SK-N-SH (cell line): Measurements from ENCODE around the gene SCAPER. TPM values are rescaled to one million over a fixed set of nuclear protein-coding genes. Genes with fewer than 3 reads are reported as not detected.

ENCODE experiments used
- CTCF ChIA-PET: fragments of 300-600, 350-600 bp; formaldehyde crosslinking; extraction: SDS; loops from one replicate; lab custom pipeline; 2021; lab: Yijun Ruan, JAX
- POLR2A ChIA-PET: fragments of 350-600 bp; sonication (Branson Sonifier 250); formaldehyde crosslinking; extraction: SDS; loops from one replicate; lab custom pipeline; 2020; ENCODE audit warnings: antibody characterized with exemption, inconsistent platforms; lab: Yijun Ruan, JAX
- DNase-seq: peaks from one replicate; pipeline ENCODE4 v3.0.0; 2012
- H2AFZ ChIP-seq: fragments of 200-600 bp; sonication (generic); 2 replicates; pipeline ENCODE4 v1.8.1; 2016; ENCODE audit warnings: antibody characterized with exemption, mild to moderate bottlenecking, low read depth
- H3F3A ChIP-seq: fragments of 200-600 bp; sonication (generic); replicated peaks from 2 replicates; pipeline ENCODE3; 2016; ENCODE audit warnings: antibody characterized with exemption, mild to moderate bottlenecking; ENCODE audit not compliant: insufficient read depth
- H3K27ac ChIP-seq, 2 experiments: fragments of 200-500 bp in 1 of 2; fragments of 200-600 bp in 1 of 2; sonication (Bioruptor generic) in 1 of 2; sonication (generic), shearing (Covaris generic) in 1 of 2; 2 replicates each; pipeline versions ENCODE4 v1.5.1 to v1.6.1; 2014 to 2016; ENCODE audit warnings: low read depth in 2 of 2, inconsistent platforms in 1 of 2, low read length in 1 of 2, mild to moderate bottlenecking in 1 of 2, mixed read lengths in 1 of 2
- H3K27me3 ChIP-seq: fragments of 200-600 bp; sonication (generic), shearing (Covaris generic); 2 replicates; pipeline ENCODE4 v1.6.1; 2016; ENCODE audit warnings: mixed run types; ENCODE audit not compliant: insufficient read depth
- H3K36me3 ChIP-seq, 2 experiments: fragments of 200-500 bp in 1 of 2; fragments of 200-600 bp in 1 of 2; sonication (Bioruptor generic) in 1 of 2; sonication (generic) in 1 of 2; replicated peaks in 1 of 2; 2 replicates each; pipeline versions ENCODE3 to v1.5.1; 2014 to 2016; ENCODE audit warnings: low read length in 1 of 2, mild to moderate bottlenecking in 1 of 2; ENCODE audit not compliant: insufficient read depth in 2 of 2, control insufficient read depth in 1 of 2
- H3K4me1 ChIP-seq, 2 experiments: fragments of 200-500 bp in 1 of 2; fragments of 200-600 bp in 1 of 2; sonication (Bioruptor generic) in 1 of 2; sonication (generic), shearing (Covaris generic) in 1 of 2; 2 replicates each; pipeline versions ENCODE4 v1.5.1 to v1.6.1; 2014 to 2016; ENCODE audit warnings: low read depth in 1 of 2, low read length in 1 of 2, mixed run types in 1 of 2; ENCODE audit not compliant: insufficient read depth in 2 of 2, control insufficient read depth in 1 of 2
- H3K4me2 ChIP-seq: fragments of 200-600 bp; sonication (generic), shearing (Covaris generic); 2 replicates; pipeline ENCODE4 v1.6.1; 2017; ENCODE audit warnings: mixed run types
- H3K4me3 ChIP-seq, 2 experiments: fragments of 200-500 bp in 1 of 2; fragments of 200-600 bp in 1 of 2; sonication (Bioruptor generic) in 1 of 2; sonication (generic), shearing (Covaris generic) in 1 of 2; 2 replicates each; pipeline versions ENCODE4 v1.5.1 to v1.8.1; 2014 to 2016; ENCODE audit warnings: low read depth in 2 of 2, inconsistent platforms in 1 of 2, low read length in 1 of 2, mild to moderate bottlenecking in 1 of 2, mixed read lengths in 1 of 2, moderate library complexity in 1 of 2
- H3K79me2 ChIP-seq: fragments of 200-600 bp; sonication (generic); 2 replicates; pipeline ENCODE4 v1.8.1; 2017; ENCODE audit warnings: mild to moderate bottlenecking; ENCODE audit not compliant: insufficient read depth
- H3K9ac ChIP-seq: fragments of 200-600 bp; sonication (generic); 2 replicates; pipeline ENCODE4 v1.6.1; 2017; ENCODE audit warnings: mixed run types
- H3K9me2 ChIP-seq: fragments of 200-600 bp; sonication (generic); 2 replicates; pipeline ENCODE4 v1.6.1; 2017; ENCODE audit warnings: mixed run types
- H3K9me3 ChIP-seq: fragments of 200-600 bp; sonication (generic); 2 replicates; pipeline ENCODE4 v1.6.1; 2017; ENCODE audit warnings: mixed run types, mild to moderate bottlenecking, moderate library complexity
- H4K20me1 ChIP-seq: fragments of 200-600 bp; sonication (generic); 2 replicates; pipeline ENCODE4 v1.6.1; 2017; ENCODE audit warnings: mild to moderate bottlenecking, mixed run types; ENCODE audit not compliant: insufficient read depth
- EP300 ChIP-seq, 2 experiments: IDR thresholded peaks; 2 replicates each; pipeline versions ENCODE4 v1.4.0 to v1.6.1; 2012; ENCODE audit warnings: borderline replicate concordance in 1 of 2, low read depth in 1 of 2, low read length in 1 of 2
- EZH2phosphoT487 ChIP-seq: fragments of 200-600 bp; sonication (generic); IDR thresholded peaks from 2 replicates; pipeline ENCODE4 v1.6.1; 2017; ENCODE audit warnings: low read depth, mixed run types, mild to moderate bottlenecking, antibody characterized with exemption, moderate library complexity, borderline replicate concordance
- FOSL2 ChIP-seq: IDR thresholded peaks from 2 replicates; pipeline ENCODE4 v1.4.0; 2012; ENCODE audit warnings: low read depth, mild to moderate bottlenecking, moderate library complexity, borderline replicate concordance
- FOXJ3 ChIP-seq: sonication (generic); formaldehyde crosslinking; IDR thresholded peaks from 2 replicates; pipeline ENCODE4 v1.5.1; 2020; ENCODE audit warnings: mild to moderate bottlenecking, missing genetic modification reagents
- FOXM1 ChIP-seq: IDR thresholded peaks from 2 replicates; pipeline ENCODE4 v1.4.0; 2012; ENCODE audit warnings: low read depth, mild to moderate bottlenecking
- GABPA ChIP-seq: IDR thresholded peaks from 2 replicates; pipeline ENCODE4 v1.4.0; 2012; ENCODE audit warnings: low read depth, mild to moderate bottlenecking
- GATA2 ChIP-seq: sonication (generic); formaldehyde crosslinking; IDR thresholded peaks from 2 replicates; pipeline ENCODE4 v1.5.0; 2020; ENCODE audit warnings: mild to moderate bottlenecking, missing genetic modification reagents
- MEF2A ChIP-seq: IDR thresholded peaks from 2 replicates; pipeline ENCODE4 v1.4.0; 2012; ENCODE audit warnings: low read depth, borderline replicate concordance
- PBX3 ChIP-seq: IDR thresholded peaks from 2 replicates; pipeline ENCODE4; 2012
- POLR2AphosphoS5 ChIP-seq: IDR thresholded peaks from 2 replicates; pipeline ENCODE4 v1.6.1; 2012; ENCODE audit warnings: low read depth, low read length
- RCOR1 ChIP-seq: fragments of 150-350 bp; IDR thresholded peaks from 2 replicates; pipeline ENCODE4 v1.6.1; 2017; ENCODE audit warnings: antibody characterized with exemption, low read length
- REST ChIP-seq: IDR thresholded peaks from 2 replicates; pipeline ENCODE4 v1.6.1; 2012; ENCODE audit warnings: mild to moderate bottlenecking, low read depth, low read length, moderate library complexity
- USF1 ChIP-seq: IDR thresholded peaks from 2 replicates; pipeline ENCODE4 v1.4.0; 2012; ENCODE audit warnings: low read depth, borderline replicate concordance
- ZBTB33 ChIP-seq: IDR thresholded peaks from 2 replicates; pipeline ENCODE4 v1.4.0; 2012; ENCODE audit warnings: low read depth, borderline replicate concordance
- WGBS: methylation state at CpG from one replicate; pipeline ENCODE4 v1.1.6; 2017; ENCODE audit warnings: low lambda C conversion rate; 5-methylcytosine and 5-hydroxymethylcytosine counted together
- polyA plus RNA-seq, 3 experiments: library from polyadenylated mRNA; depleted of rRNA; stranded (reverse); fragments of >200 nt; gene quantifications; 2 replicates each; pipeline ENCODE4 v1.2.3, GENCODE V29; 2012

The SCAPER gene
- polyA plus RNA-seq, 1 of the 3 experiments (the other 2 are of a cell fraction) = 1.8 TPM

GRCh38 chr15:76501726-76502125, 403.4 kb downstream of the SCAPER start:
- no peaks in the 10 kb centered on the region for H3K79me2 ChIP-seq
- no peaks in the 10 kb centered on the region for H3K36me3 ChIP-seq
- no peak for TF ChIP-seq REST
- TF ChIP-seq FOXM1 = no peak
- no peak for TF ChIP-seq EZH2phosphoT487
- no peak for TF ChIP-seq POLR2AphosphoS5
- no peak for TF ChIP-seq MEF2A
- TF ChIP-seq FOXJ3 = no peak
- DNase-seq = no peak
- WGBS = 96% methylated on average over 1 of the region's 1 CpG
- H3K4me2 ChIP-seq = no peak overlapping the region
- no peaks in the 10 kb centered on the region for H3K9me2 ChIP-seq
- H3K4me3 ChIP-seq = no peak overlapping the region
- no peak overlapping the region for H2AFZ ChIP-seq
- no peaks in the 10 kb centered on the region for H3F3A ChIP-seq
- H3K27ac ChIP-seq = no peak overlapping the region
- ChIA-PET POLR2A (no interaction called here), CTCF (no interaction called here)
- no peaks in the 10 kb centered on the region for H3K27me3 ChIP-seq
- no peaks in the 10 kb centered on the region for H3K9me3 ChIP-seq
- H3K9ac ChIP-seq = no peak overlapping the region
- no peaks in the 10 kb centered on the region for H3K4me1 ChIP-seq
- H4K20me1 ChIP-seq = no peaks in the 10 kb centered on the region

- CTCF ChIA-PET = no interaction called here
- Histone ChIP-seq H3K4me1 (no peaks in the 10 kb centered on the region), H3K27ac (no peak overlapping the region), H3K9ac (no peak overlapping the region), H3K4me3 (no peak overlapping the region), H3K79me2 (no peaks in the 10 kb centered on the region), H3K27me3 (no peaks in the 10 kb centered on the region), H2AFZ (no peak overlapping the region), H3K9me2 (no peaks in the 10 kb centered on the region), H4K20me1 (no peaks in the 10 kb centered on the region), H3F3A (no peaks in the 10 kb centered on the region), H3K4me2 (no peak overlapping the region), H3K36me3 (no peaks in the 10 kb centered on the region), H3K9me3 (no peaks in the 10 kb centered on the region)
- POLR2A ChIA-PET = no interaction called here
- no peak for DNase-seq
- TF ChIP-seq RCOR1 (no peak), FOSL2 (no peak), REST (no peak), GATA2 (CRISPR knock-in tag) (no peak), EP300 (IDR thresholded peaks at IDR 0.05; ENCODE audit: borderline replicate concordance in 1 of 2, low read depth in 1 of 2, low read length in 1 of 2) (no peak), ZBTB33 (no peak), USF1 (no peak), POLR2AphosphoS5 (no peak), GABPA (no peak), PBX3 (no peak)
- 85% methylated on average over 2 of the region's 2 CpGs for WGBS
These were observed 404.1 kb downstream of the SCAPER start for GRCh38 chr15:76501011-76501410.
